Endothelial cell of umbilical vein (primary cell): ENCODE measurements around the gene ARPC2. TPM values are rescaled to one million over a fixed set of nuclear protein-coding genes. Genes with fewer than 3 reads are reported as not detected.

Source experiments
- BruUV-seq: library from RNA; stranded (reverse); fragments of 400-500 nt; replicated peaks from 2 replicates; lab custom pipeline; 2021; lab: Mats Ljungman, UMichigan
- CTCF ChIA-PET: fragments of 300-600, 350-600 bp; sonication (Branson Sonifier 250); formaldehyde crosslinking; loops from one replicate; lab custom pipeline; 2021; ENCODE audit warnings: antibody characterized with exemption, inconsistent platforms; lab: Charles Lee
- POLR2A ChIA-PET: fragments of 300-600, 350-600 bp; sonication (Branson Sonifier 250); formaldehyde crosslinking; loops from one replicate; lab custom pipeline; 2021; ENCODE audit warnings: antibody characterized with exemption, inconsistent platforms; lab: Charles Lee
- DNase-seq: peaks from one replicate; pipeline ENCODE4 v3.0.0-alpha.2; 2011; ENCODE audit warnings: low read depth, low spot score
- FAIRE-seq: peaks from 2 replicates; lab custom pipeline; 2011; peaks lifted over from hg19 to GRCh38; lab: Jason Lieb, UNC
- H2AFZ ChIP-seq: 2 replicates; pipeline ENCODE4 v1.6.0; 2012; ENCODE audit warnings: low read depth, low read length, control low read depth, inconsistent platforms
- H3K27ac ChIP-seq: 2 replicates; pipeline ENCODE4 v1.5.1; 2011; ENCODE audit warnings: low read depth, mild to moderate bottlenecking, control low read depth, low read length, moderate library complexity; ENCODE audit not compliant: insufficient read depth
- H3K27me3 ChIP-seq, 2 experiments: 2 replicates each; pipeline versions ENCODE4 v1.6.0 to v1.6.1; 2011; ENCODE audit warnings: low read length in 2 of 2, mixed read lengths in 1 of 2; ENCODE audit not compliant: control insufficient read depth in 2 of 2, insufficient read depth in 2 of 2
- H3K36me3 ChIP-seq, 2 experiments: 2 replicates in 1 of 2; 3 replicates in 1 of 2; pipeline ENCODE4 v1.5.1; 2011; ENCODE audit warnings: low read length in 2 of 2, mild to moderate bottlenecking in 1 of 2, moderate library complexity in 1 of 2; ENCODE audit not compliant: control insufficient read depth in 2 of 2, insufficient read depth in 2 of 2; ENCODE audit errors: extremely low read depth in 1 of 2
- H3K4me1 ChIP-seq: 3 replicates; pipeline ENCODE4 v1.5.1; 2011; ENCODE audit warnings: mild to moderate bottlenecking, low read length; ENCODE audit not compliant: control insufficient read depth, insufficient read depth; ENCODE audit errors: extremely low read depth
- H3K4me2 ChIP-seq: 2 replicates; pipeline ENCODE4 v1.6.1; 2011; ENCODE audit warnings: low read length, control low read depth, mixed read lengths; ENCODE audit not compliant: insufficient read depth
- H3K4me3 ChIP-seq, 3 experiments: fragments of 200-600 bp in 1 of 3; sonication (generic), shearing (Covaris generic) in 1 of 3; replicated peaks in 1 of 3; 2 replicates each; pipeline ENCODE4 v1.5.1; 2011 to 2016; ENCODE audit warnings: control low read depth in 3 of 3, low read length in 3 of 3, mild to moderate bottlenecking in 2 of 3, inconsistent platforms in 1 of 3, low read depth in 1 of 3, moderate library complexity in 1 of 3; ENCODE audit not compliant: insufficient read depth in 1 of 3
- H3K79me2 ChIP-seq: 2 replicates; pipeline ENCODE4 v1.6.0; 2012; ENCODE audit warnings: low read length, inconsistent platforms; ENCODE audit not compliant: control insufficient read depth, insufficient read depth
- H3K9ac ChIP-seq: replicated peaks from 2 replicates; pipeline ENCODE3; 2011; ENCODE audit warnings: low read length, control low read depth; ENCODE audit not compliant: insufficient read depth; ENCODE audit errors: extremely low read depth
- H3K9me1 ChIP-seq: replicated peaks from 3 replicates; pipeline ENCODE4 v1.6.0; 2011; ENCODE audit warnings: mild to moderate bottlenecking, low read length; ENCODE audit not compliant: control insufficient read depth, insufficient read depth; ENCODE audit errors: extremely low read depth
- H3K9me3 ChIP-seq: replicated peaks from 2 replicates; pipeline ENCODE4 v1.5.1; 2012; ENCODE audit warnings: low read length, inconsistent platforms; ENCODE audit not compliant: control insufficient read depth, insufficient read depth
- H4K20me1 ChIP-seq: replicated peaks from 2 replicates; pipeline ENCODE3; 2011; ENCODE audit warnings: mild to moderate bottlenecking, low read length; ENCODE audit not compliant: control insufficient read depth, insufficient read depth; ENCODE audit errors: extremely low read depth
- CTCF ChIP-seq, 2 donors: IDR thresholded peaks; 1 replicate in 1 of 2; 2 replicates in 1 of 2; pipeline ENCODE4 v1.5.1; 2011; ENCODE audit warnings: low read length in 2 of 2, mild to moderate bottlenecking in 2 of 2, moderate library complexity in 2 of 2, control low read depth in 1 of 2, inconsistent platforms in 1 of 2, low read depth in 1 of 2; ENCODE audit not compliant: insufficient read depth in 1 of 2; ENCODE audit errors: extremely low read depth in 1 of 2
- EZH2 ChIP-seq: IDR thresholded peaks from 2 replicates; pipeline ENCODE4 v1.6.1; 2012; ENCODE audit warnings: borderline replicate concordance, low read depth, mild to moderate bottlenecking, moderate library complexity, low read length, inconsistent platforms; ENCODE audit not compliant: severe bottlenecking
- FOS ChIP-seq: IDR thresholded peaks from 2 replicates; pipeline ENCODE4 v1.6.1; 2011; ENCODE audit warnings: mild to moderate bottlenecking, low read length, moderate library complexity, borderline replicate concordance; ENCODE audit not compliant: insufficient read depth
- GATA2 ChIP-seq: IDR thresholded peaks from 2 replicates; pipeline ENCODE4 v1.7.0; 2011; ENCODE audit warnings: low read depth, mild to moderate bottlenecking, moderate library complexity, mixed read lengths, low read length; ENCODE audit not compliant: insufficient read length, insufficient read depth
- MYC ChIP-seq: IDR thresholded peaks from one replicate; pipeline ENCODE4 v1.6.1; 2011; ENCODE audit warnings: mild to moderate bottlenecking, low read depth, low read length
- POLR2A ChIP-seq: IDR thresholded peaks from 2 replicates; pipeline ENCODE4 v1.6.1; 2012; ENCODE audit warnings: low read depth, mild to moderate bottlenecking, control low read depth, low read length
- POLR2AphosphoS5 ChIP-seq: IDR thresholded peaks from 2 replicates; pipeline ENCODE4 v1.6.1; 2012; ENCODE audit warnings: low read depth, mild to moderate bottlenecking, control low read depth, low read length, moderate library complexity; ENCODE audit not compliant: insufficient read depth
- dilution Hi-C: fragments of 300-500 bp; cut with MboI; formaldehyde crosslinking; loops from one replicate; pipeline ENCODE4 v1.15.0; 2019; ENCODE audit warnings: low sequenced_read_pairs; ENCODE audit not compliant: extremely low pct_ligation_motif_present
- intact Hi-C: fragments of 100-400 bp; cut with micrococcal nuclease; formaldehyde crosslinking; loops from one replicate; pipeline ENCODE4 v1.10.0; 2022
- polyA plus RNA-seq, 4 experiments: library from polyadenylated mRNA; depleted of rRNA in 3 of 4; stranded (reverse) in 3 of 4; unstranded in 1 of 4; fragments of >200 nt; gene quantifications; 2 replicates each; pipeline versions ENCODE4 v1.2.1 to v1.2.3, GENCODE V29; 2011 to 2012; ENCODE audit warnings: missing spikeins in 1 of 4
- total RNA-seq: library from RNA; stranded (reverse); gene quantifications from 2 replicates; pipeline ENCODE4 v1.2.3, GENCODE V29; 2021
- TF ChIP-seq, protein P1 (sequence below): IDR thresholded peaks from 2 replicates; pipeline ENCODE4 v1.6.1; 2011; ENCODE audit not compliant: insufficient read depth, insufficient read length

ARPC2 gene
- total and polyA plus RNA-seq, 2 donors (not counting 3 experiments of a cell fraction or from before 2014, with no cell fraction given) = 417 to 455 TPM

GRCh38 chr2:218280260-218280870 is 63.4 kb downstream of the ARPC2 start:
- Histone ChIP-seq H3K27ac (no peak overlapping the region), H3K36me3 (peaks cover 12 to 58% of the 10 kb centered on the region in 2 experiments), H2AFZ (no peak overlapping the region), H4K20me1 (no peaks in the 10 kb centered on the region), H3K4me2 (no peak overlapping the region), H3K27me3 (no peaks in the 10 kb centered on the region), H3K9me1 (no peaks in the 10 kb centered on the region), H3K9ac (no peak overlapping the region), H3K4me3 (no peak overlapping the region), H3K79me2 (peaks cover 39% of the 10 kb centered on the region), H3K9me3 (no peaks in the 10 kb centered on the region), H3K4me1 (peaks cover 26% of the 10 kb centered on the region)
- TF ChIP-seq, protein P1, sequence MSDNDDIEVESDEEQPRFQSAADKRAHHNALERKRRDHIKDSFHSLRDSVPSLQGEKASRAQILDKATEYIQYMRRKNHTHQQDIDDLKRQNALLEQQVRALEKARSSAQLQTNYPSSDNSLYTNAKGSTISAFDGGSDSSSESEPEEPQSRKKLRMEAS = no peak
- no peak for TF ChIP-seq POLR2A
- TF ChIP-seq MYC = no peak
- TF ChIP-seq FOS = no peak
- no peak for TF ChIP-seq GATA2
- no peak for TF ChIP-seq POLR2AphosphoS5
- ChIA-PET CTCF (no interaction called here), POLR2A (no interaction called here)
- FAIRE-seq = no peak
- BruUV-seq = no TSS peak
- DNase-seq = no peak
- intact Hi-C loops = no loop called here
- dilution Hi-C loops = no loop called here

DNA sequence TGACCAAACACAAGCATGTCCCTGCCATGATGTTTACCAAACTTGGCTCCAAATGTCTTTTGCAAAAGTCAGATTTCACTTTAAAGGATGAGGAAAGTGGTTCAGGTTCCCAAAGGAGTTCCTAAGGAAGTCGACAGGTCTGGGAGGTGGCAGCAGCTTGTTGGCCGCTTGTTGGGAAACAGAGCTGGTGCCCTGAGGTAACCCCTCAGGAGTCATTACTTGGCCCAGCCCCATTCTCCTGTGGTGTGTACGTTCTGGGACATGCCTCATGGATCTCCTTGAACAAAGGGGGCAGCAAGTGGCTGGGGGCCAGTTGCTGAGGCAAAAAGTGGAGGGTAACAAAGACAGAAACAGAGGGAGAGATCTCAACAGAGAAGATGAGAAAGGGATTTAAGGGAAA is 64.5 kb downstream of the ARPC2 start:
- peaks cover 12 to 48% of the 10 kb centered on the region in 2 experiments for H3K36me3 ChIP-seq
- BruUV-seq = no TSS peak
- no peak for TF ChIP-seq GATA2
- TF ChIP-seq, protein P1 = no peak
- no peak for TF ChIP-seq FOS
- TF ChIP-seq CTCF (IDR thresholded peaks at IDR 0.05; ENCODE audit: extremely low read depth in 1 of 2, insufficient read depth in 1 of 2, low read depth in 1 of 2, low read length in 2 of 2) = no peak
- TF ChIP-seq MYC = no peak
- TF ChIP-seq EZH2 = no peak
- TF ChIP-seq POLR2AphosphoS5 = no peak
- H4K20me1 ChIP-seq = no peaks in the 10 kb centered on the region
- H3K4me3 ChIP-seq = no peak overlapping the region
- H3K27ac ChIP-seq = no peak overlapping the region
- H3K9ac ChIP-seq = no peak overlapping the region
- no peak overlapping the region for H2AFZ ChIP-seq
- intact Hi-C loops = no loop called here
- no peaks in the 10 kb centered on the region for H3K9me1 ChIP-seq
- H3K4me2 ChIP-seq = no peak overlapping the region
- ChIA-PET CTCF (interaction anchor here (1.5 kb wide), 1 partner anchor 8 kb away, joined by 7 read pairs; no protein-coding TSS in a partner anchor), POLR2A (no interaction called here)
- no peak for DNase-seq
- H3K79me2 ChIP-seq = peaks cover 50% of the 10 kb centered on the region
- dilution Hi-C loops = no loop called here
- H3K4me1 ChIP-seq = peaks cover 37% of the 10 kb centered on the region
- H3K27me3 ChIP-seq = no peaks in the 10 kb centered on the region
- no peaks in the 10 kb centered on the region for H3K9me3 ChIP-seq
- no peak for FAIRE-seq
